Left lung (tissue), 10 donors: ENCODE data around the gene CES4A. TPM values are rescaled to one million over a fixed set of nuclear protein-coding genes. Genes with fewer than 3 reads are reported as not detected.

Source experiments
- ATAC-seq: fragments of 200-7000 bp; cut with Tn5 transposase; one replicate; pipeline ENCODE4 v1.9.1; 2020; ENCODE audit warnings: moderate library complexity
- DNase-seq, 4 donors: peaks; one replicate each; pipeline ENCODE4 v3.0.0-alpha.2; 2013 to 2020
- H3K27ac ChIP-seq, 2 donors: fragments of 200-600 bp; sonication (generic) in 1 of 2; one replicate each; pipeline versions ENCODE4 v1.5.0 to v1.8.0; 2020 to 2021
- H3K27me3 ChIP-seq, 2 donors: fragments of 200-600 bp; sonication (generic) in 1 of 2; one replicate each; pipeline versions ENCODE4 v1.5.0 to v1.8.0; 2020 to 2021
- H3K36me3 ChIP-seq, 2 donors: fragments of 200-600 bp; sonication (generic) in 1 of 2; one replicate each; pipeline versions ENCODE4 v1.5.0 to v1.8.0; 2020 to 2021
- H3K4me1 ChIP-seq, 2 donors: fragments of 200-600 bp; one replicate each; pipeline ENCODE4 v1.8.0; 2021
- H3K4me3 ChIP-seq, 2 donors: fragments of 200-600 bp; sonication (generic) in 1 of 2; one replicate each; pipeline versions ENCODE4 v1.5.0 to v1.8.0; 2020 to 2021; ENCODE audit warnings: mild to moderate bottlenecking in 1 of 2
- H3K9me3 ChIP-seq, 2 donors: fragments of 200-600 bp; sonication (generic) in 1 of 2; one replicate each; pipeline versions ENCODE4 v1.5.0 to v1.8.0; 2020 to 2021
- intact Hi-C, 2 donors: fragments of 100-400 bp; cut with DNase I; formaldehyde crosslinking; loops; one replicate each; pipeline versions ENCODE4 v1.11.2 to v1.14.2; 2022
- polyA plus RNA-seq, 6 donors: library from polyadenylated mRNA; unstranded; fragments of 120-200 nt; gene quantifications; one replicate each; pipeline ENCODE4 v1.2.1, GENCODE V29; 2013; ENCODE audit not compliant: insufficient read length in 6 of 6
- total RNA-seq, 2 donors: library from RNA; stranded (reverse); fragmentation: NEBNext Ultra II Directional; extraction: Animal tissue kit (Norgen Biotek cat#: 25700); gene quantifications; one replicate each; pipeline ENCODE4 v1.2.1, GENCODE V29; 2021
- TF ChIP-seq, protein P1 (sequence below), 2 donors: fragments of 200-600 bp; sonication (generic) in 1 of 2; IDR thresholded peaks; one replicate each; pipeline versions ENCODE4 v1.5.0 to v1.8.0; 2021; ENCODE audit warnings: antibody characterized with exemption in 2 of 2
- donor health status: DM: no; HTN: yes; CAD: no.
- donor health status: DM: no; HTN: no; CAD: no.

CES4A gene
- total and polyA plus RNA-seq, 8 donors, result 6.1 to 14.3 (median 8.0) TPM

DNA sequence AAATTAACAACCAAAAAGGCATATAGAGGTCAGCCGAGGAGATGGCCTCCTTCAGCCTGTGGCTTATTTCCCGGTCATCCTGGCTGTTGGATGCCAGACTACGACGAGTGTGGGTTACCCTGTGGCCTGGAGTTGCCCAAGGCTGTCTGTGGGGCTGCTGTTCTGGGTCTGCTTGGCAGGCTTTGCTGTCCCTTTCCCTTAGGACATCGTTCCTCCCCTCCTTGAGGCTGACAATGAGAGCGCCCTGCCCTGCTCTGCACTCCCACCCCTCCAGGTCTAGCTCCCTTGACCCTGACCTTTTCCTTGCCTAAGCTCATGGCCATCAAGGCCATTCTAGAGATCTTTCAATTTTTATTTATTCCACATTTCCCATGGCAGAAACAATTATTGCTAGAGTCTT is 38.7 kb downstream of the CES4A start:
- TF ChIP-seq, protein P1, sequence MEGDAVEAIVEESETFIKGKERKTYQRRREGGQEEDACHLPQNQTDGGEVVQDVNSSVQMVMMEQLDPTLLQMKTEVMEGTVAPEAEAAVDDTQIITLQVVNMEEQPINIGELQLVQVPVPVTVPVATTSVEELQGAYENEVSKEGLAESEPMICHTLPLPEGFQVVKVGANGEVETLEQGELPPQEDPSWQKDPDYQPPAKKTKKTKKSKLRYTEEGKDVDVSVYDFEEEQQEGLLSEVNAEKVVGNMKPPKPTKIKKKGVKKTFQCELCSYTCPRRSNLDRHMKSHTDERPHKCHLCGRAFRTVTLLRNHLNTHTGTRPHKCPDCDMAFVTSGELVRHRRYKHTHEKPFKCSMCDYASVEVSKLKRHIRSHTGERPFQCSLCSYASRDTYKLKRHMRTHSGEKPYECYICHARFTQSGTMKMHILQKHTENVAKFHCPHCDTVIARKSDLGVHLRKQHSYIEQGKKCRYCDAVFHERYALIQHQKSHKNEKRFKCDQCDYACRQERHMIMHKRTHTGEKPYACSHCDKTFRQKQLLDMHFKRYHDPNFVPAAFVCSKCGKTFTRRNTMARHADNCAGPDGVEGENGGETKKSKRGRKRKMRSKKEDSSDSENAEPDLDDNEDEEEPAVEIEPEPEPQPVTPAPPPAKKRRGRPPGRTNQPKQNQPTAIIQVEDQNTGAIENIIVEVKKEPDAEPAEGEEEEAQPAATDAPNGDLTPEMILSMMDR (IDR thresholded peaks at IDR 0.05), result no peak
- Histone ChIP-seq H3K27ac (no peak overlapping the region), H3K27me3 (no peaks in the 10 kb centered on the region), H3K36me3 (peaks cover 0 to 8% of the 10 kb centered on the region in 2 donors), H3K4me1 (peaks cover 17 to 28% of the 10 kb centered on the region in 2 donors), H3K9me3 (no peaks in the 10 kb centered on the region), H3K4me3 (no peak overlapping the region)
- intact Hi-C loops, result no loop called here
- DNase-seq (no peak), ATAC-seq (no peak)

DNA sequence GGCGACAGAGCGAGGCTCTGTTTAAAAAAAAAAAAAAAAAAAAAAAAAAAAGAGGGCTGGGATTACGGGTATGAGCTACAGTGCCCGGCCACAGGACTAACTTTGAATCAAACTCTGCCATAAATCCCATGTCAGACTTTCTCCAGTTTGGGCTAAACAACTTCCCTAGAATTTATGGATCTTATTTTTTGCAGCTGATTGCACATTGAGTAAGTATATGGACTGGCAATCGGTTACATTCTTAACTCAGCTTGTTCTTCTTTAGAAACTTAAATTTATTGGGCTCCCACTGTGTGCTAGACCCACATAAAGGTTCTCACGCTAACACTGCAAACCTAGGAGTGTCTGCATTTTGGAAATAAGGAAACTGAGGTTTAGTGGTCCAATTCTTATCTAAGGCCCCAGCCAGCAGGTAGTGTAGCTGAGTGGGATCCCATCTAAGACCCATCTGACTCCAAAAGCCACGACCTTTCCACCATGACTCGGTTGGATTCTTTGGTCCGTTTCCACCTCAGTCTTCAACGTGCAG is 39.8 kb downstream of the CES4A start:
- Histone ChIP-seq H3K4me1 (peaks cover 17 to 35% of the 10 kb centered on the region in 2 donors), H3K27me3 (no peaks in the 10 kb centered on the region), H3K9me3 (no peaks in the 10 kb centered on the region), H3K4me3 (peak overlapping the region; percentile 27 to 96), H3K36me3 (peaks cover 0 to 10% of the 10 kb centered on the region in 2 donors), H3K27ac (peak overlapping the region; percentile 96 to 98)
- TF ChIP-seq, protein P1 (IDR thresholded peaks at IDR 0.05), result no peak
- intact Hi-C loops, result no loop called here
- DNase-seq, result peak in 1 of 4 donors; percentile 20
- no peak for ATAC-seq

DNA sequence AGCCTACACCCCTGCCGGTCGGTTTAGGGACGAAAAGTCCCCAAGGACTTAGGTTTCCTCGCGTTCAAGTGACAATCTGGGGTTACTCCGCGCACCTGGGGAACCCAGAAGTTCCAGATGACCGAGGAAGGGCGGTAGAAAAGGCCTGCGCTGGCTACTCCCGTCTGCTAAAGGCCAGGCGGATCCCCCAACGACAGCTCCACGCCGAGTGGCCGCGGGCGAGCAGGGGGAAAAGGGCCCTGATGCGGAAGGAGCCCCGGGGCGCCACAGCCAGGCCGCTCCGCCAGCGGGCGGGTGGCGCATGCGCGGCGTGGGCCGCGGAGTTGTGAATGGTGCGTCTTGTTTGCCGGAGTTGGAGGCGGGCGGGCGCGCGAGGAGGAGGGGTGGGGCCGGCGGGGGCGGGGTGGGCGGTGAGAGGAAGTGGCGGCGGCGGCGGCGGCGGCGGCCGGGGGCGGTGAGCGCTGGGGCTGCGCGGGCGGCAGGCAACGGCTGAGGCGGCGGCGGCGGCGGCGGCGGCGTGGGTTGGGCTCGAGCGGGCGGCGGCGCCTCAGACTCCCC is 40.4 kb downstream of the CES4A start, which contains the start of gene CBFB:
CBFB (plus strand) TSS at position 454 of the 558 bp plus-strand sequence. CDS start 259 bp downstream, outside the sequence.
- DNase-seq, result peak; percentile 88 to 99 (median 94)
- H3K36me3 ChIP-seq, result peaks cover 0 to 10% of the 10 kb centered on the region in 2 donors
- peak within 1 kb of the TSS; percentile 61 to 96 for H3K4me3 ChIP-seq
- peak; percentile 95 for ATAC-seq
- H3K4me1 ChIP-seq, result peaks cover 17 to 35% of the 10 kb centered on the region in 2 donors
- H3K9me3 ChIP-seq, result no peaks in the 10 kb centered on the region
- TF ChIP-seq, protein P1 (IDR thresholded peaks at IDR 0.05), result peak in 1 of 2 donors; percentile 10
- H3K27me3 ChIP-seq, result no peaks in the 10 kb centered on the region
- intact Hi-C loops, result no loop called here
- peak within 1 kb of the TSS; percentile 96 to 98 for H3K27ac ChIP-seq

DNA sequence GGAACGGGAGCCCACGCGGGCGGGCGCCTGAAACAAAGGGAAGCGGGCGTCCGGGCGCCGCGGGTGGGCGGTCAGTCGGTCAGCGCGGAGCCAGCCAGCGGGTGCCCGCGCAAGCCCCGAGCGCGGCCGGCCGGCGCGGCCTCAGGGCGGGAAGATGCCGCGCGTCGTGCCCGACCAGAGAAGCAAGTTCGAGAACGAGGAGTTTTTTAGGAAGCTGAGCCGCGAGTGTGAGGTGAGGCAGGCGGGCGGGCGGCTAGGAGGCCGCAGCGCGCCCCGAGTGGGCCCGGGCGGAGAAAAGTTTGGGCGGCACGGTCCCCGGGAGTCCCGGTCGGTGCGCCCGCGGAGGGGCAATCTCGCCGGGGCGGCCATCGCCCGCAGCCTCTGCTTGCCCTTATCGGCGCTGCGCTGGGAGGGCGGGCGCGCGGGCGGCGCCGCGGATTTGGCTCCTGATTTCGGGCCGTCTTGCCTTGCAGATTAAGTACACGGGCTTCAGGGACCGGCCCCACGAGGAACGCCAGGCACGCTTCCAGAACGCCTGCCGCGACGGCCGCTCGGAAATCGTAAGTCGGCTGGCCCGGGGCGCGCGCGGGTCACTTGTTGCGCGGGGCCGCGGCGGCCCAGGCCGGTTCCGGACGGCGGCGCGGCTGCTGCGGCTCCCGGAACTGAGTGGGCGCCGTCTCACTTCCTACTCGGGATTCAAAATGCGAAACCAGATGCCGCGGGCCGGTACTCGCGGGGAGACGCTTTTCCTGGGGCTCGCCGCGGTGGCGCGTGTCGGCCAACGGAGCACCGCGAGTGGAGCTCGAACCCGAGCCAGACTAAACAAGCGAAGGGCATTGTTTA is 41.1 kb downstream of the CES4A start:
- H3K4me1 ChIP-seq, result peaks cover 17 to 42% of the 10 kb centered on the region in 2 donors
- H3K9me3 ChIP-seq, result no peaks in the 10 kb centered on the region
- H3K36me3 ChIP-seq, result peaks cover 0 to 10% of the 10 kb centered on the region in 2 donors
- ATAC-seq (peak; percentile 76), DNase-seq (peak; percentile 45 to 91 (median 62))
- peak overlapping the region; percentile 61 to 96 for H3K4me3 ChIP-seq
- peak overlapping the region; percentile 96 to 98 for H3K27ac ChIP-seq
- intact Hi-C loops, result no loop called here
- no peaks in the 10 kb centered on the region for H3K27me3 ChIP-seq
- TF ChIP-seq, protein P1 (IDR thresholded peaks at IDR 0.05), result no peak
